OCI-LY7 (cell line): Measurements from ENCODE around the gene NPM1.

Experiments used
- EZH2phosphoT487 ChIP-seq: fragments of 200-600 bp; sonication (generic); IDR thresholded peaks from 2 replicates; pipeline ENCODE4 v1.6.1; 2018; ENCODE audit warnings: low read depth, borderline replicate concordance, mild to moderate bottlenecking, mixed run types, antibody characterized with exemption, low read length, moderate library complexity, mixed read lengths
- TF ChIP-seq, protein P1 (sequence below): fragments of 200-600 bp; sonication (generic); conservative IDR thresholded peaks from 2 replicates; pipeline ENCODE4 v1.5.1; 2014; ENCODE audit warnings: mild to moderate bottlenecking, antibody characterized with exemption, low read length, moderate library complexity, mixed read lengths

DNA sequence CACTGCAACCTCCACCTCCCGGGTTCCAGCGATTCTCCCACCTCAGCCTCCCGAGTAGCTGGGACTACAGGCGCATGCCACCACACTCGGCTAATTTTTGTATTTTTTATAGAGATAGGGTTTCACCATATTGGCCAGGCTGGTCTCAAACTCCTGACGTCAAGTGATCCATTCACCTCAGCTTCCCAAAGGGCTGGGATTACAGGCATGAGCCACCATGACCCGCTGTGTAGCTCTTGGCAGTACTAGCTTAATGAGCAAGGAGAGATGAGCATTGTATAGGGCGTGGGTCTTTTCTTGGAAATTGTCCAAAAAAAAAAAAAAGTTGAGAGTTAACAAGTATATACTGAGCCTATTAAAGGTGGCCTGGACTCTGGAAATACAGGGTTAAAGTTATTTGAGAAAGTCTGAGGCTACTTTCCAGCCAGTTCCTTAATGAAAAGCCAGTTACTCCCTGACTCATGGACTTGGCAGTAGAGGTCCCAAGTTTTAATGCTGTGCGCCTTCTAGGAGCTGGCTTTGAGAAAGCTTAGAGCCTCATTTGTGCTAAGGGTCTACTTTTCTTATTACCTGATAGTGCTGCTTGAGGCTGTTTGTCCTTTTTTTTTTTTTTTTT is 27.6 kb downstream of the NPM1 start:
- TF ChIP-seq, protein P1, sequence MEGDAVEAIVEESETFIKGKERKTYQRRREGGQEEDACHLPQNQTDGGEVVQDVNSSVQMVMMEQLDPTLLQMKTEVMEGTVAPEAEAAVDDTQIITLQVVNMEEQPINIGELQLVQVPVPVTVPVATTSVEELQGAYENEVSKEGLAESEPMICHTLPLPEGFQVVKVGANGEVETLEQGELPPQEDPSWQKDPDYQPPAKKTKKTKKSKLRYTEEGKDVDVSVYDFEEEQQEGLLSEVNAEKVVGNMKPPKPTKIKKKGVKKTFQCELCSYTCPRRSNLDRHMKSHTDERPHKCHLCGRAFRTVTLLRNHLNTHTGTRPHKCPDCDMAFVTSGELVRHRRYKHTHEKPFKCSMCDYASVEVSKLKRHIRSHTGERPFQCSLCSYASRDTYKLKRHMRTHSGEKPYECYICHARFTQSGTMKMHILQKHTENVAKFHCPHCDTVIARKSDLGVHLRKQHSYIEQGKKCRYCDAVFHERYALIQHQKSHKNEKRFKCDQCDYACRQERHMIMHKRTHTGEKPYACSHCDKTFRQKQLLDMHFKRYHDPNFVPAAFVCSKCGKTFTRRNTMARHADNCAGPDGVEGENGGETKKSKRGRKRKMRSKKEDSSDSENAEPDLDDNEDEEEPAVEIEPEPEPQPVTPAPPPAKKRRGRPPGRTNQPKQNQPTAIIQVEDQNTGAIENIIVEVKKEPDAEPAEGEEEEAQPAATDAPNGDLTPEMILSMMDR: no peak
- no peak for TF ChIP-seq EZH2phosphoT487
